ENCODE data around the gene ADCY4.

Gene ADCY4

GRCh38 chr14:24271834-24272263 is 63.0 kb downstream of the ADCY4 start:
- DNase-seq, result no peak

- DNase-seq, result peak; percentile 72 to 89 (median 81)
These were observed 63.6 kb downstream of the ADCY4 start, which contains the start of gene RABGGTA for GRCh38 chr14:24271134-24271833. TSS of gene RABGGTA (minus strand) at chr14:24271597. CDS start at chr14:24271115, 482 bp downstream.

- no peak for DNase-seq
These were observed 64.2 kb downstream of the ADCY4 start for GRCh38 chr14:24270537-24271133.

GRCh38 chr14:24269910-24270536 is 64.8 kb downstream of the ADCY4 start:
- DNase-seq, result no peak

- no peak for DNase-seq
These were observed 65.5 kb downstream of the ADCY4 start for GRCh38 chr14:24269368-24269767.
